ENCODE data around the gene AKAP8L.

- TF ChIP-seq, protein P1, sequence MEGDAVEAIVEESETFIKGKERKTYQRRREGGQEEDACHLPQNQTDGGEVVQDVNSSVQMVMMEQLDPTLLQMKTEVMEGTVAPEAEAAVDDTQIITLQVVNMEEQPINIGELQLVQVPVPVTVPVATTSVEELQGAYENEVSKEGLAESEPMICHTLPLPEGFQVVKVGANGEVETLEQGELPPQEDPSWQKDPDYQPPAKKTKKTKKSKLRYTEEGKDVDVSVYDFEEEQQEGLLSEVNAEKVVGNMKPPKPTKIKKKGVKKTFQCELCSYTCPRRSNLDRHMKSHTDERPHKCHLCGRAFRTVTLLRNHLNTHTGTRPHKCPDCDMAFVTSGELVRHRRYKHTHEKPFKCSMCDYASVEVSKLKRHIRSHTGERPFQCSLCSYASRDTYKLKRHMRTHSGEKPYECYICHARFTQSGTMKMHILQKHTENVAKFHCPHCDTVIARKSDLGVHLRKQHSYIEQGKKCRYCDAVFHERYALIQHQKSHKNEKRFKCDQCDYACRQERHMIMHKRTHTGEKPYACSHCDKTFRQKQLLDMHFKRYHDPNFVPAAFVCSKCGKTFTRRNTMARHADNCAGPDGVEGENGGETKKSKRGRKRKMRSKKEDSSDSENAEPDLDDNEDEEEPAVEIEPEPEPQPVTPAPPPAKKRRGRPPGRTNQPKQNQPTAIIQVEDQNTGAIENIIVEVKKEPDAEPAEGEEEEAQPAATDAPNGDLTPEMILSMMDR (IDR thresholded peaks at IDR 0.05): no peak
- TF ChIP-seq POLR2A (IDR thresholded peaks at IDR 0.05): no peak
Measured at GRCh38 chr19:15431396-15432017, 12.7 kb upstream of the AKAP8L start.
